Measurements from ENCODE around the gene CRAT. TPM values are rescaled to one million over a fixed set of nuclear protein-coding genes. Genes with fewer than 3 reads are reported as not detected.

The CRAT gene
- total RNA-seq, 1 donor from 2014 or later = 110 TPM

DNA sequence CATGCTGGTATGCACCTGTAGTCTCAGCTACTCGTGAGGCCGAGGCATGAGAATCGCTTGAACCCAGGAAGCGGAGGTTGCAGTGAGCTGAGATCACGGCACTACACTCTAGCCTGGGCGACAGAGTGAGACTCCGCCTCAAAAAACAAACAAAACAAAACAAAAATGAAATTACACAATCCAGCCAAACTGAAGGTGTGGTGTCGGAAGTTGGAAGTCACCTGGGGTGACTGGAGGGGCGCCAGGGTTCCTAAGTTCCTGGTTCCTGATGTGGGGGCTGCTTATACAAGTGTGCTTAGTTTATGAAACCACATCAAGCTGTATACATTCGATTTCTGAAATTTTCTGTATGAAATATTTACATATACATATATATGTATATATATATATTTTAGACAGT, 33.4 kb downstream of the CRAT start:
- Histone ChIP-seq H3K27ac (no peak overlapping the region), H3K36me3 (no peaks in the 10 kb centered on the region), H3K9me3 (no peaks in the 10 kb centered on the region), H3K4me3 (no peak overlapping the region), H3K4me1 (peaks cover 0 to 7% of the 10 kb centered on the region in 2 donors), H3K27me3 (no peaks in the 10 kb centered on the region)
- TF ChIP-seq, protein P1, sequence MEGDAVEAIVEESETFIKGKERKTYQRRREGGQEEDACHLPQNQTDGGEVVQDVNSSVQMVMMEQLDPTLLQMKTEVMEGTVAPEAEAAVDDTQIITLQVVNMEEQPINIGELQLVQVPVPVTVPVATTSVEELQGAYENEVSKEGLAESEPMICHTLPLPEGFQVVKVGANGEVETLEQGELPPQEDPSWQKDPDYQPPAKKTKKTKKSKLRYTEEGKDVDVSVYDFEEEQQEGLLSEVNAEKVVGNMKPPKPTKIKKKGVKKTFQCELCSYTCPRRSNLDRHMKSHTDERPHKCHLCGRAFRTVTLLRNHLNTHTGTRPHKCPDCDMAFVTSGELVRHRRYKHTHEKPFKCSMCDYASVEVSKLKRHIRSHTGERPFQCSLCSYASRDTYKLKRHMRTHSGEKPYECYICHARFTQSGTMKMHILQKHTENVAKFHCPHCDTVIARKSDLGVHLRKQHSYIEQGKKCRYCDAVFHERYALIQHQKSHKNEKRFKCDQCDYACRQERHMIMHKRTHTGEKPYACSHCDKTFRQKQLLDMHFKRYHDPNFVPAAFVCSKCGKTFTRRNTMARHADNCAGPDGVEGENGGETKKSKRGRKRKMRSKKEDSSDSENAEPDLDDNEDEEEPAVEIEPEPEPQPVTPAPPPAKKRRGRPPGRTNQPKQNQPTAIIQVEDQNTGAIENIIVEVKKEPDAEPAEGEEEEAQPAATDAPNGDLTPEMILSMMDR (IDR thresholded peaks at IDR 0.05) = no peak
- intact Hi-C loops (cut with DNase I) = no loop called here
- DNase-seq (ENCODE audit: low spot score in 2 of 2) = no peak

DNA sequence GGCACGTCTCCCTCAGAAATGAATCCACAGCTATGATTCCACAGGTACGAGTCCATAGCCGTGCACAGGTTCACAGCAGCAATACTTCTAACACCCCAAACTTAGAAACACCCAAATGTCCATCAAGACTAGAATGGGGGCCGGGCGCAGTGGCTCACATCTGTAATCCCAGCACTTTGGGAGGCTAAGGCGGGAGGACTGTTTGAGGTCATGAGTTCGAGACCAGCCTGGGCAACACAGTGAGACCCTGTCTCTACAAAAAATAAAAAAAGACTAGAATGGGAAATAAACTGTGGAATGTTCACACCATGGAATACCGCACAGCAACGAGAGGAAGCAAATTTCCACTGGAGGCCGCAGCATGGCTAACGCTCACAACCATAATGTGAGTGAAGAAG, 34.0 kb downstream of the CRAT start:
- H3K27ac ChIP-seq = no peak overlapping the region
- no peaks in the 10 kb centered on the region for H3K27me3 ChIP-seq
- H3K4me1 ChIP-seq = peaks cover 0 to 2% of the 10 kb centered on the region in 2 donors
- DNase-seq (ENCODE audit: low spot score in 2 of 2) = no peak
- H3K4me3 ChIP-seq = no peak overlapping the region
- H3K36me3 ChIP-seq = no peaks in the 10 kb centered on the region
- TF ChIP-seq, protein P1 (IDR thresholded peaks at IDR 0.05) = no peak
- intact Hi-C loops (cut with DNase I) = no loop called here
- no peaks in the 10 kb centered on the region for H3K9me3 ChIP-seq

DNA sequence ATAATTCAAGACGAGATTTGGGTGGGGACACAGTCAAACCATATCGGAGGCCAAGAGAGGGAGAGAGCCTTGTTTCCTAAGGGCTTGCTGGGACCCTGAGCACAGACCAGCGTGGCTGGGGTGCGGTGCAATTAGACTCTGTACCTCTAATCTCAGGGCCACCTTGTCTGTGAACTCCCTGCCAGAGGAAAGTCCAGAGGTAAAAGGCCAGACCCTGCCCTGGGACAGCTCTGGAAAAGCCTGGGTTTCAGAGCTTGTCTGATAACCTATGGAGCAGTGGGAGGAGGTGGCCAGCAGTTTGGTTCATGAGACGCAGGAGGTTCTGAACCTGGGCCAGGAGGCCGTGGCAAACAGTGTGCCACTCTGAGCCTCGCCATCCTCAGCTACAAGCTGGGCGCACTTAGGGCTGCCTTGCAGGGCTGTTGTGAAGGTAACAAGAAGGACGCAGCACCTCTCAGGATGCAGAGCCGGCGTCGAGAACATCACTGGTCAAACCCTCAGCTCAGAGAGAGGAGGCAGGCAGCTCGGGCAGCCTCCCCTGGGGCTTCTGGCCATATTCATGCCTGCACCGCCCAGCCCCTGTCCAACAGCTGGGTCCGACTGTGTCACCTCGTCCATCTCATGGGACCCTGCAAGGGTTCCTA, 34.5 kb downstream of the CRAT start:
- no peak for DNase-seq (ENCODE audit: low spot score in 2 of 2)
- Histone ChIP-seq H3K4me3 (no peak overlapping the region), H3K36me3 (no peaks in the 10 kb centered on the region), H3K9me3 (no peaks in the 10 kb centered on the region), H3K4me1 (no peaks in the 10 kb centered on the region), H3K27ac (no peak overlapping the region), H3K27me3 (no peaks in the 10 kb centered on the region)
- intact Hi-C loops (cut with DNase I) = no loop called here
- TF ChIP-seq, protein P1 (IDR thresholded peaks at IDR 0.05) = no peak

DNA sequence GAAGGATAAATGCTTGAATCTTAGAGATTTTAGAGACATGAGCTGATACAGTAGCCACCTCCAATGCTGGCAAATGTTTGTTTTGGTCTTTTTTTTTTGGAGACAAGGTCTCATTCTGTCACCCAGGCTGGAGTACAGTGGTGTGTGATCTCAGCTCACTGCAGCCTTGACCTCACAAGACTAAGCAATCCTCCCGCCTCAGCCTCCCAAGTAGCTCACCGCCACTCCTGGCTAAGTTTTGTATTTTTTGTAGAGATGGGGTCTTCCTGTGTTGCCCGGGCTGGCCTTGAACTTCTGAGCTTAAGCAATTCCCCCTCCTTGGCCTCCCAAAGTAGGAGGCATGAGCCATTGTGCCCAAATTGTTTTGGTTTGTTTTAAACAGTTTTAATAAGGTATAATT, 36.5 kb downstream of the CRAT start:
- no peak for DNase-seq (ENCODE audit: low spot score in 2 of 2)
- intact Hi-C loops (cut with DNase I) = no loop called here
- H3K27ac ChIP-seq = no peak overlapping the region
- peaks cover 4 to 13% of the 10 kb centered on the region in 2 donors for H3K36me3 ChIP-seq
- H3K4me1 ChIP-seq = no peaks in the 10 kb centered on the region
- H3K27me3 ChIP-seq = no peaks in the 10 kb centered on the region
- H3K4me3 ChIP-seq = no peak overlapping the region
- no peaks in the 10 kb centered on the region for H3K9me3 ChIP-seq
- TF ChIP-seq, protein P1 (IDR thresholded peaks at IDR 0.05) = no peak

DNA sequence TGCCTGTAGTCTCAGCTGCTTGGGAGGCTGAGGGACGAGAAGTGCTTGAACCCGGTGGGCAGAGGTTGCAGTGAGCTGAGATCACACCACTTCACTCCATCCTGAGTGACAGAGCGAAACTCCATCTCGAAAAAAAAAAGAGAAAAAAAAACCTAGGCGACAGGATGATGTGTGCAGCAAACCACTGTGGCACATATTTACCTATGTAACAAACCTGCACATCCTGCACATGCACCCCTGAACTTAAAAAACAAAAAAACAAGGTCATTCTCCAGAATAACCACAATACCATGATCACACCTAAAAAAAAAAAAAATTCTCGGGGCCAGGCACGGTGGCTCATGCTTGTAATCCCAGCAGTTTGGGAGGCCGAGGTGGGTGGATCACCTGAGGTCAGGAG, 37.2 kb downstream of the CRAT start:
- intact Hi-C loops (cut with DNase I) = no loop called here
- Histone ChIP-seq H3K36me3 (peaks cover 9 to 20% of the 10 kb centered on the region in 2 donors), H3K4me1 (no peaks in the 10 kb centered on the region), H3K9me3 (no peaks in the 10 kb centered on the region), H3K27ac (no peak overlapping the region), H3K27me3 (no peaks in the 10 kb centered on the region), H3K4me3 (no peak overlapping the region)
- TF ChIP-seq, protein P1 (IDR thresholded peaks at IDR 0.05) = no peak
- DNase-seq (ENCODE audit: low spot score in 2 of 2) = no peak

DNA sequence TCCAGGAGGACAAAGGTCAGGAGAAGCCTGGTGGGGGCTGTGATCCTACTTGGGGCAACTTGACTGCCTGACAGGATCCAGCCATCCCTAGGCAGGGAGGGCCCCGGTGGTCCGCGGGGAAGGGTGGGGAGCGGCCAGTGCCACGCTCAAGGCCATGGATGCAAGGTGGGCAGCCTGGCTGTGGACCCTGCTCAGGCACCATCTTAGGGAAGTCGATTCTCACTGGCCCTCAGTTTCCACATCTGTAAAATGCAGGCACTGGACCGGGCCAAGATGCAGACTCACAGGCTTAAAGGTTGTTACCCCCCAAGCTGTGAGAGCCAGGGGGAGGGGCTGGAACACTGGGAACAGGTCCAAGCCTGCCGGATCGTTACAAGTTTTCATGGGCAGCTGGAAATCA, 38.4 kb downstream of the CRAT start:
- intact Hi-C loops (cut with DNase I) = no loop called here
- H3K4me3 ChIP-seq = no peak overlapping the region

More for the DNA sequence above, 38.4 kb downstream of the CRAT start:
- peaks cover 21 to 32% of the 10 kb centered on the region in 2 donors for H3K36me3 ChIP-seq
- H3K27ac ChIP-seq = no peak overlapping the region
- no peaks in the 10 kb centered on the region for H3K27me3 ChIP-seq
- no peaks in the 10 kb centered on the region for H3K9me3 ChIP-seq
- DNase-seq (ENCODE audit: low spot score in 2 of 2) = no peak
- TF ChIP-seq, protein P1 (IDR thresholded peaks at IDR 0.05) = no peak
- H3K4me1 ChIP-seq = no peaks in the 10 kb centered on the region

Data from ascending aorta (tissue), 2 donors.